Measurements from ENCODE around the gene C7.

The C7 gene

DNA sequence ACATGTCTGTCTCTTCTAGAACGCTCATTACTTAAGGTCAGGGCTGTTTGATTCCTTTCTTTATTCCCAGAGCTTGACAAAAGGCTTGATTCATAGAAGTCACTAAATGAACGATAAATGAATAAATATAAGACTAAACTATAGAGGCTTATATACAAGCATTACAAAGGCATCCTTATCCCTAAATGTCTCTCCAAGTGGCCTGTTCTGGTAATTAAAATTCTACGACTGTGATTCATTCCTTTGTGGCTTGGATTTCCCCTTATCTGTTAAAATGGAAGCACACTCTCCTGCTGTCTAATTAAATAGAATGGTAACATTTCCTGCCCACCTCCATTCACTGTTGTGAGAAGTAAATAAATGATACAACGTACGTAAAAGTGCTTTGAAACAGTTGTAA, 49.5 kb downstream of the C7 start:
- TF ChIP-seq, protein P1, sequence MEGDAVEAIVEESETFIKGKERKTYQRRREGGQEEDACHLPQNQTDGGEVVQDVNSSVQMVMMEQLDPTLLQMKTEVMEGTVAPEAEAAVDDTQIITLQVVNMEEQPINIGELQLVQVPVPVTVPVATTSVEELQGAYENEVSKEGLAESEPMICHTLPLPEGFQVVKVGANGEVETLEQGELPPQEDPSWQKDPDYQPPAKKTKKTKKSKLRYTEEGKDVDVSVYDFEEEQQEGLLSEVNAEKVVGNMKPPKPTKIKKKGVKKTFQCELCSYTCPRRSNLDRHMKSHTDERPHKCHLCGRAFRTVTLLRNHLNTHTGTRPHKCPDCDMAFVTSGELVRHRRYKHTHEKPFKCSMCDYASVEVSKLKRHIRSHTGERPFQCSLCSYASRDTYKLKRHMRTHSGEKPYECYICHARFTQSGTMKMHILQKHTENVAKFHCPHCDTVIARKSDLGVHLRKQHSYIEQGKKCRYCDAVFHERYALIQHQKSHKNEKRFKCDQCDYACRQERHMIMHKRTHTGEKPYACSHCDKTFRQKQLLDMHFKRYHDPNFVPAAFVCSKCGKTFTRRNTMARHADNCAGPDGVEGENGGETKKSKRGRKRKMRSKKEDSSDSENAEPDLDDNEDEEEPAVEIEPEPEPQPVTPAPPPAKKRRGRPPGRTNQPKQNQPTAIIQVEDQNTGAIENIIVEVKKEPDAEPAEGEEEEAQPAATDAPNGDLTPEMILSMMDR (IDR thresholded peaks at IDR 0.05) = no peak
- H3K27ac ChIP-seq = no peak overlapping the region

DNA sequence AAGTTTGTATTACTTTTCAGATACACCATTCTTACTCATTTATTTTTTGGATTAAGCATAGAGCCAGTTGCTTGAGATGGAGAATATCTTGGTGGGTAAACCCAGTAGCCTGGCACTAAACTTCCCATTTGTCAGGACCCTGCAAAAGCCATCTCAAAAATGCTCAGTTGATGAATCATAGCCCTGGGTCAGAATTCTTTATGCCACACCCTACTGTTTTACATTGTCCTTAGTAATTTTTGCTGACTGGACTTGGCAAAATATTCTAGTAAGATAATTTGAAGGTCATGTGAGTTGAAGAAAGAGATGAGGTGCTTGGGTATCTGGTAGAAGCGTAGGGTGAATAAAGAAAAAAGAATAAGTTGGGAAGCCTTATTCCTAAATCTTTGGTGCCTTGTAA, 50.7 kb downstream of the C7 start:
- Histone ChIP-seq H3K36me3 (no peaks in the 10 kb centered on the region), H3K4me1 (ENCODE audit: control insufficient read depth in 1 of 2, insufficient read depth in 1 of 2, low read depth in 1 of 2, low read length in 1 of 2) (no peaks in the 10 kb centered on the region), H3K27ac (no peak overlapping the region), H3K9me3 (no peaks in the 10 kb centered on the region), H3K27me3 (no peaks in the 10 kb centered on the region), H3K4me3 (ENCODE audit: low read depth in 1 of 2, low read length in 1 of 2) (no peak overlapping the region)
- TF ChIP-seq, protein P1 (IDR thresholded peaks at IDR 0.05) = no peak

More for the DNA sequence above, 49.5 kb downstream of the C7 start:
- no peaks in the 10 kb centered on the region for H3K4me1 ChIP-seq (ENCODE audit: control insufficient read depth in 1 of 2, insufficient read depth in 1 of 2, low read depth in 1 of 2, low read length in 1 of 2)
- H3K36me3 ChIP-seq = no peaks in the 10 kb centered on the region
- H3K4me3 ChIP-seq (ENCODE audit: low read depth in 1 of 2, low read length in 1 of 2) = no peak overlapping the region
- H3K9me3 ChIP-seq = no peaks in the 10 kb centered on the region
- no peaks in the 10 kb centered on the region for H3K27me3 ChIP-seq

DNA sequence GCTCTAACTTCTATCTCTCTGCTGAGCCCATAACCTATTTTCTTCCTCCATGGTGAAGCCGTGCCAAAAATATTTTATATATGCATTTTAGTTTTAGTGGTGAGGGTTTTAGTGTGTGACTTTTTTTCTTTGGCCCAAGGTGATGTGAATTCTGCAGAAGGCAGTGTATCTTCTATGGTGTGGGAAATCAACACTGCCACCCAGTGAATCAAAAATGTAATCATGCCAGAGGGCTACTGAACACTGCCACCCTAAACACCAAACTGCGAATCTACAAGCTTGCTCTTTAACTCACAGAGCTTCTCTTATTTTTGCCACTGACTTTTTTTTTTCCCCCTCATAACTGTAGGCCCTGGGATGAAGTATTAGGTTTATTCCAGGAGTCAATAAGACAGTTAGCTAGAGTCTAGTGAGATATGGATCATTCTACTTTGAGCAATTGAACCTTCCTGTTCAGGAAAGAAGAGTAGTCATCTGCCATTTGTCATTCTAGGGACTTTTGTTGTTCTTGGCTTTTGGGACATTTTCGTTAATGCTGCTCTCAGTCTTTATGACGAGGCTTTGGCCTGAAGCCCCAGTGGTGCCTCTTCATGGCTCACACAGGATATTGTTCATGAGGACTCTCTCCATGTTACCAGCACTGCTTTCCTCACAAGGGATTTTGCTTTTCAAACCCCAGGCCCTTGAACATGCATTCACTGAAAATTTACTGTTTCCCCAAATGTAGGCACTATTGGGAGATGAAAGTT, 53.1 kb downstream of the C7 start:
- Histone ChIP-seq H3K27ac (no peak overlapping the region), H3K4me1 (ENCODE audit: control insufficient read depth in 1 of 2, insufficient read depth in 1 of 2, low read depth in 1 of 2, low read length in 1 of 2) (no peaks in the 10 kb centered on the region), H3K9me3 (no peaks in the 10 kb centered on the region), H3K27me3 (no peaks in the 10 kb centered on the region), H3K36me3 (no peaks in the 10 kb centered on the region), H3K4me3 (ENCODE audit: low read depth in 1 of 2, low read length in 1 of 2) (no peak overlapping the region)
- TF ChIP-seq, protein P1 (IDR thresholded peaks at IDR 0.05) = no peak

DNA sequence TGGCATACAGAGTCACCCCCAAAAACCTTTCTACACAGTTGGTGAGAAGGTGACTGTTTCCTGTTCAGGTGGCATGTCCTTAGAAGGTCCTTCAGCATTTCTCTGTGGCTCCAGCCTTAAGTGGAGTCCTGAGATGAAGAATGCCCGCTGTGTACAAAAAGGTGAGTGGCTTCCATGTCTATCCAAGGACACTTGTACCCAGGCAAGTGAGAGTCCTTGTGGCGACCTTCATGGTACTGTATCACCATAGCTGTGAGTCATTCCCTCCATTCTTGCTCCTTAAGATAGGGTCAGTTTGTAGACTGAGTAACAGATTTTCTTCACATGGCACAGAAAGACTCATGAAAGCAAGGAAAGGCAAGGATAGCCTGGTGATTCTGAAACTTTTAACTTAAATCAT, 63.1 kb downstream of the C7 start:
- Histone ChIP-seq H3K36me3 (no peaks in the 10 kb centered on the region), H3K27ac (no peak overlapping the region), H3K4me3 (ENCODE audit: low read depth in 1 of 2, low read length in 1 of 2) (no peak overlapping the region), H3K4me1 (ENCODE audit: control insufficient read depth in 1 of 2, insufficient read depth in 1 of 2, low read depth in 1 of 2, low read length in 1 of 2) (no peaks in the 10 kb centered on the region), H3K9me3 (no peaks in the 10 kb centered on the region), H3K27me3 (no peaks in the 10 kb centered on the region)
- TF ChIP-seq, protein P1 (IDR thresholded peaks at IDR 0.05) = no peak

DNA sequence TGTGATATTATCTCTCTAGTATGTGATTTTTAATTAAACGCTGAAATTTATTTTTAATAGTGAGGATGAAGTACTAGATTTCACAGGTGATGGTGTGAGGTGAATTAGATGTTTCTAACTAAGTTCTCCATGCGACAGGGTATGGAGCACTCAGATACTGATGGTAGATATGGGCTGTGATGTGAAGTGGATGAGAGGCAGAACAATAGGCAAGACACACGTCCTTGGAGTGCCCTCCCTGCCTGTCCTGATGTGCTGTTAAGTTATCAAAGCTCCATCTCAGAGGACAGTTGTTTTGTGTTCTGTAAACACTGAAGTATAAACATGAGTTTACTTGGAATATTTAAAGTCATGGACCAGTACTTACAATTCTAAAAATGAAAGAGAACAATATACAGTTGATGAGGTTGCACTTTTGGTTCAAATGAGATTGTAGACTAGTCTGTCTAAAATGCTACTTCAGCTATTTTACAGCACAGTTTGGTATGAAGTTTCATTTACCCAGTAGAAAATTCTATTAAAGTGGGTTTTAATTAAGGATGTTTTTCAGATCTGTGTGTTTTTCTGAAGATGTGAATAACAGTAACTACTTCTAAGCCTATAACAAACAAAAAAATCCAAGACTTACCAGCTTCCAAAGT, 64.2 kb downstream of the C7 start:
- Histone ChIP-seq H3K36me3 (no peaks in the 10 kb centered on the region), H3K9me3 (no peaks in the 10 kb centered on the region), H3K27ac (no peak overlapping the region), H3K4me1 (ENCODE audit: control insufficient read depth in 1 of 2, insufficient read depth in 1 of 2, low read depth in 1 of 2, low read length in 1 of 2) (no peaks in the 10 kb centered on the region), H3K27me3 (no peaks in the 10 kb centered on the region), H3K4me3 (ENCODE audit: low read depth in 1 of 2, low read length in 1 of 2) (no peak overlapping the region)
- TF ChIP-seq, protein P1 (IDR thresholded peaks at IDR 0.05) = no peak
